H4 (cell line): Measurements from ENCODE around the gene FAR1. TPM values are rescaled to one million over a fixed set of nuclear protein-coding genes. Genes with fewer than 3 reads are reported as not detected.
"Not testable (repeated sequence)": the region's sequence is repeated elsewhere in the genome, so short reads cannot be mapped to it uniquely, and the experiment has no call there.

Experiments
- DNase-seq: peaks from one replicate; pipeline ENCODE4 v3.0.0-alpha.2; 2015; ENCODE audit warnings: low spot score
- total RNA-seq: library from RNA; depleted of rRNA; stranded (reverse); fragments of >200 nt; shearing (Covaris generic); gene quantifications from 2 replicates; pipeline ENCODE4 v1.2.3, GENCODE V29; 2014; rRNA removed

The FAR1 gene
- total RNA-seq: 27.1 and 35.7 TPM in 2 replicates

GRCh38 chr11:13668102-13668956 lies at the start of gene FAR1:
TSS of gene FAR1 (plus strand) at chr11:13668668. CDS start at chr11:13694766, 26,098 bp downstream.
- DNase-seq: peak; percentile 99

GRCh38 chr11:13620063-13620462 lies 48.4 kb upstream of the FAR1 start:
- DNase-seq: no peak

GRCh38 chr11:13626818-13627217 lies 41.6 kb upstream of the FAR1 start:
- DNase-seq: not testable (repeated sequence)

- DNase-seq: not testable (repeated sequence)
Measured at GRCh38 chr11:13628634-13629033, 39.8 kb upstream of the FAR1 start.

- DNase-seq: no peak
Measured at GRCh38 chr11:13629779-13630178, 38.7 kb upstream of the FAR1 start.

GRCh38 chr11:13635290-13635689 lies 33.2 kb upstream of the FAR1 start:
- DNase-seq: no peak

GRCh38 chr11:13635804-13636203 lies 32.7 kb upstream of the FAR1 start:
- DNase-seq: no peak

GRCh38 chr11:13637125-13638069 lies 31.1 kb upstream of the FAR1 start:
- no peak for DNase-seq

- DNase-seq: no peak
Measured at GRCh38 chr11:13638422-13638821, 30.0 kb upstream of the FAR1 start.

- no peak for DNase-seq
Measured at GRCh38 chr11:13644997-13645687, 23.3 kb upstream of the FAR1 start.

- no peak for DNase-seq
Measured at GRCh38 chr11:13647391-13647790, 21.1 kb upstream of the FAR1 start.

- no peak for DNase-seq
Measured at GRCh38 chr11:13649619-13650018, 18.8 kb upstream of the FAR1 start.

GRCh38 chr11:13651515-13651914 lies 17.0 kb upstream of the FAR1 start:
- DNase-seq: not testable (repeated sequence)

GRCh38 chr11:13661074-13661623 lies 7.3 kb upstream of the FAR1 start:
- no peak for DNase-seq

GRCh38 chr11:13663631-13664071 lies 4.8 kb upstream of the FAR1 start:
- no peak for DNase-seq

- no peak for DNase-seq
Measured at GRCh38 chr11:13664351-13664750, 4.1 kb upstream of the FAR1 start.

- DNase-seq: no peak
Measured at GRCh38 chr11:13666708-13667107, 1.8 kb upstream of the FAR1 start.

GRCh38 chr11:13667245-13667644 lies 1.2 kb upstream of the FAR1 start:
- DNase-seq: no peak

- no peak for DNase-seq
Measured at GRCh38 chr11:13667795-13668101, 720 bp upstream of the FAR1 start.

- DNase-seq: peak; percentile 39
Measured at GRCh38 chr11:13668957-13669521, 571 bp downstream of the FAR1 start.
